ENCODE data around the gene ZNF263.

The ZNF263 gene

DNA sequence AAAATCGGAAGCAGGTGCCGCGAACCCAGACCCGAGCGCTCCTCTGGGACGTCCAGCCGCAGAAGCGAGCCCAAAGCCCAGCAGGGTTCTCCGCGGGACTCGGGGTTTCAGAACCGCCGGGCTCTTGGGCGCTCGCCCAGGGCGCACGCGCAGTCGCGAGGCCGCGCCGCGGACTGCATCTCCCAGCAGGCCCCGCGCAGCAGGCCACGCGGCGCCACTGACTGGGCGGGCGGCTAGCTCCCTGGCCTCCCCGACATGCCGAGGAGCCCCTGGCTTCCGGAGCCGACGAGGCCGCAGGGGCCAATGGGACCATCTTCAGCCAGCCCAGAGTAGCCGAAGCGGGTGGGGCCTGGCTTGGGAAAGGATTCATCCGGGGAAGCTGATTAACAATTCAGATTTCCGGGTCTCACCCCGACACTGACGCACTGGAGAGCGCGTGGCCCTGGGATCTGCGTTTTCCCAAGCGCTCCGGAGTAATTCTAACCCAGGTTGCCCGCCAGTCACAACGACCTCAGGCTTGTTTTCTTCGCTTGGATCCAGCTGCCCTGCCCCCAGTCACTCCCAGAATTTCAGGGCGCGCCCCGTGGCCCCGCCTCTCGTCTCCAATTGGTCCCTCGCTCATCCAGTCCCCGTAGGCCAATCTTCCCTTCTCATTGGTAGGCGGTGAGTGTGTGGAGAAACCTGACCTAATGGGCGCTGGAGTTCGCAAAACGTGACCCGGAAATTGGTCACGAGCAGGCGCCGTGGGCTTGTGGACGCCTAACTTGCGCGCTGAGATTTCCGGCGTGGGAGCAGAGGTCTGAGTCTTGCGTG is at the start of gene ZNF263:
ZNF263 (plus strand) TSS at position 762 of the 813 bp plus-strand sequence. CDS start 328 bp downstream, outside the sequence.
- peak; percentile 92 to 94 for DNase-seq

GRCh38 chr16:3234543-3234856 is 48.8 kb upstream of the ZNF263 start:
- no peak for DNase-seq

GRCh38 chr16:3234857-3235561 is 48.3 kb upstream of the ZNF263 start, which contains the start of gene ZNF200:
ZNF200 (minus strand) TSS chr16:3235158; CDS start chr16:3233755, 1,403 bp downstream.
- DNase-seq: peak; percentile 93 to 95

- peak; percentile 36 to 37 for DNase-seq
Observed at GRCh38 chr16:3235856-3236669, 47.2 kb upstream of the ZNF263 start.

DNA sequence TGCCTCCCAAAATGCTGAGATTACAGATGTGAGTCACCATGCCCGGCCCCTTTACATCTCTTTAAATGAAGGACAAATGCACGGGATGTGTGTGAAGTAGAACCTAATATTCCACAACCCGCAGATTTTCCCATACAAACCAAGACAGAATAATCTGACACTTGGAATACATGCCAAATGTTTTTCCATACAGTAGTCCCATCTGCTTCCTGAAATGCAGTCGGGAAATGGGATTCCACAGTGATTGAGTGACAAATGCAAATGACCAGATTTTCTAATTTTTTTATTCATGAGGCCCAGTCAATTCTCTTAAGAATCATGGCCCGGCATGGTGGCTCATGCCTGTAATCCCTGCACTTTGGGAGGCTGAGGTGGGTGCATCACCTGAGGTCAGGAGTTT is 41.5 kb upstream of the ZNF263 start:
- DNase-seq: no peak

GRCh38 chr16:3242709-3243108 is 40.6 kb upstream of the ZNF263 start:
- DNase-seq: no peak

GRCh38 chr16:3243882-3244281 is 39.4 kb upstream of the ZNF263 start:
- DNase-seq: no peak

DNA sequence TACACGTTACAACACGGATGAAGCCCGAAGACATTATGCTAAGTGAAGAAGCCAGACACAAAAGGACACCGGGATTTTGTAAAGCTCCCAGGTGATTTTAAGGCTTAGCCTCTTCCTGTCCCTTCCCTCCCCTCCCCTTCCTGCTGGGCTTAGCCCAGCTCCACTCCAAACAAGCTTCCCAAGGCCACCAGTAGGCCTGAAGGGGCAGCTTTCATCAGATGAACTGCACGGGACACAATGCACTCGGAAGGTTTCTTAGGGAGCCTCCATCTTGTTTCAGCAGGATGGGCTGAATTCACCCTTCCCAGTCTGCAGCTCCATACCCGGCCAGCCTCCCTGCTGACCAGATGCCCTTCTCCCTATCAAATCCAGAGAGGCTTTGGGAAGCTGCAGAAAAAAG is 37.3 kb upstream of the ZNF263 start:
- no peak for DNase-seq

- DNase-seq: no peak
Observed at GRCh38 chr16:3246876-3247275, 36.4 kb upstream of the ZNF263 start.

GRCh38 chr16:3248596-3248995 is 34.7 kb upstream of the ZNF263 start:
- no peak for DNase-seq

- DNase-seq: no peak
Observed at GRCh38 chr16:3249020-3249419, 34.3 kb upstream of the ZNF263 start.

- no peak for DNase-seq
Observed at GRCh38 chr16:3249451-3249850, 33.8 kb upstream of the ZNF263 start.

GRCh38 chr16:3252967-3253366 is 30.3 kb upstream of the ZNF263 start:
- DNase-seq: no peak

GRCh38 chr16:3254309-3254708 is 29.0 kb upstream of the ZNF263 start:
- no peak for DNase-seq

DNA sequence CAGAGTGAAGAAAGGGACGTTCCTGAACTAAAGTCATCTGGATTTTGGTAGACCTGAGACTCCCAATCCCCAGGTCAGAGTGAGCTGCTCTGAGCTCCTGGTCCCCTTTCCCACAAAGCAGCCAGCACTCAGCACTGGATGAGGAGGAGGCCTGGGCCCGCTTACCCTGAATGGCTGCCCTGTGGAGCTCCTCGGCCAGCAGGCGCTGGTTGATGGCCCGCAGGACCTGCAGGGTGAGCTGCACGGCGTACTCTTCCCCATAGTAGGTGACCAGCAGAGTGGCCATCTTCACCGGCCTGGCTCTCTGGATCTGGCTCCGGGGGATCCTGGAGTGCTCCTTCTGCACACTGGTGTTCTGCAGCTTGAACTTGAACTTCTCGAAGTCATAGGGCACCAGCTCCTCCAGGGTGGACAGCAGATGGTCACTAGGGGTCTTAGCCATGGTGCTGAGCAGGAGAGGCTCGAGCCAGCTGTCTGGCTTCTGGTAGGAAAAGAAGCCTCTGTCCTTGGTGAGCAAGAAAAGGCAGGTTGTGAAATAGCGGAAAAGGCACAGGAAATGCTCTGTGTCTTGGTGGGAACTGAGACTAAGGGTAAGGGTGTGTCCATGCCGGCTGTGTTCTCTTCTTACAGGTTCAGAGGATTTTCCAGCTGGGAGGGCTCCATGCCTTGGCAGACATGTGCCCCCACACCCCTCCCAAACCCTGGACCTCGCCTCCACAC is 27.0 kb upstream of the ZNF263 start, which contains the start of gene MEFV:
MEFV (minus strand) TSS at position 488 of the 720 bp plus-strand sequence; CDS start at position 442, 46 bp downstream.
- no peak for DNase-seq

DNA sequence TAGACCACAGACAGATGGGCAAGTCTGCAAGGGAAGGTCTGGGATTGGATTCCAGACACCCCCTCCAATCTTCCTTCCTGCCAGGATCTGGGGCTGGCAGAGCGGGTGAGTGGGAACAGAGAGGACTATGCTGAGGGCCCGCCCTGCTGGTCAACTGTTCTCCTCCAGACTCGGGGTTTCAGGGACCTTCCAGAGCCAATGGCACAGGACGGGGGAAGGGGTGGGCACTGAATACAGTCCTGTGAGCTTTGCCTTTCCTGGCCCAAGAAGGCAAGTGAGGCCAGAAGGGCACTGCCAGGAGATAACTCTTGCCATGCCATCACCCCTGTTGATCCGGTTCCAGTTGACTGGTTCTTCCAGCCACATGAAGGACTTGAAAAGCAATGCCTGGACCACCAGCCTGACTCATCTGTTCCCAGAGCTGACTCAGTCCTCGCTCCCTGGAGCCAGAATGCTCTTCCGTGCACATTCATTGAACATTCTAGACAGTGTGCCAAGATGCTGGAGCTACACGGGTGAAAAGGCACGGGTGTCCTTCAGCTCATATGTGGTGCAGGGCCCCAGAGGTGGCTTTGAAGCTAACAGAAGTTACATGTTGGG is 26.3 kb upstream of the ZNF263 start:
- DNase-seq: no peak

- DNase-seq: no peak
Observed at GRCh38 chr16:3259836-3260235, 23.5 kb upstream of the ZNF263 start.

GRCh38 chr16:3262517-3262916 is 20.8 kb upstream of the ZNF263 start:
- no peak for DNase-seq

DNA sequence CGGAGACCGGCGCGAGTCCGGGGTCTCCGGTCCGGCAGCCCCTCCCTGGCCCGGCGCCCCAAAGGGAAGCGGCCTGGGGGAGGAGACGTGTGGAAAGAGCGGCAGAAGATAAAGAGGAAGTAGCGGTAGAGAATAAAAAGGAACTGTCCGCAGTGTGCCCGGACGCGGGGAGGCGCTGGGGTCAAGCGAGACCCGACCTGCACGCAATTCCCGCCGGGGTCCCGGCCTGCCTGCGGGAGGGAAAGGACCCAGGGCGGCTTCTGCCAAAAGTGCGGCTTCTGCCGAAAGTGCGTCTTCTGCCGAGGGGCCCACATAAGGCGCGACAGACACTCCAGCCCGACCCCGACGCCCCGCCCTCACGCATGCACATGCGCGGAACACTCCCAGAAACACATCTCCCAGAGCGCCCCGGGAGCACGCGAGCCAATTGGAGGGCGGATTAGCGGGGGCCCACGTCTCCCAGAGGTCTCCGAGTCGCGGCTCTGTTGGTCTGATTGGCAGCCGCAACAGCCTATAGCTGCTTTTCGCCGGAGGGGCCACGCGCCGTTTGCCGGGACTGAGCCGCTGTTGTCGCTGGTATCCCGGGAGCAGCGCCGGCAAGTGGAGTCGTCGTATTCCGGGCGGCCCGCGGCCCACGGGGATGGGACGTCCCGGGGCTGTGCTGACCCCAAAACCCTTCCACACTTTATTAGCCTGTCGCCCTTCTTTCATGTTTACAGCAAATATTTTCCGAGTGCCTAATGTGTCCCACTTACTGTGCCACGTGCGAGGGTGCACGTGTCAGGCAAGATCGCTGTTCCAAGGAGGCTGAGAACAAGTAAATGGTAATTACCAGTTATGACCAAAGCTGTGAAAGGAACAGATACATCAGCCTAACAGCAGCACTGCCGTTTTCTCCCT is 18.9 kb upstream of the ZNF263 start:
- DNase-seq: peak; percentile 98 to 99

DNA sequence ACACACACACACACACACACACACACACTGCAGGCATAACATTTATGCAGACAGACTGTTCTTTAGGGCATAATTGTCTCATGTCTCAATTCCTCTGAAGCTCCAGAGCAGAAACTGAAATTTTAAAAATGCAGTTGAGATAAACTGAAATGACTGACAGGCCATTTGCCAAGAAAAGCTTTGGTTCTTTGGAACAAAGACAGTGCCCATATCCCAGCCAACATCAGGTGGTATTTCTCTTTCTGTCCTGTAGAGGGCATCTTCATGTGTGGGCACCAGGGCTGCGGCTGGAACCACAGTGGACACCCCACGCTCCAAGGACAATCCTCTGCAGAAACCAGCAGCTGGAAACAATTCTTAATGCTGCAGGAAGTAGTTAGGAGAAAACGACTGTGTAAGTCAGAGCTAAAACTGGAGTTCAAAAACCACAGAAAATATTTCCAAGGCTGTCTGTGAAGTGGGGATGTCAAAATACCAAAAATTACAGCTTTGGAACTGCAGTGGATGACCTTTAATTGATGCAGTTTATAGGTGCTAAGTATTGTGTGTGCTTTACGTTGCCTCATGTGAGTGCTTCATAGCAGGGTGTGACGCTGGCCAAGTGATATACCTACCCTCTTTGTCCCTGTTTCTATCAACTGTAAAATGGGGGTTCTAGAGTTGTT is 16.3 kb upstream of the ZNF263 start:
- no peak for DNase-seq

GRCh38 chr16:3268294-3268693 is 15.0 kb upstream of the ZNF263 start:
- no peak for DNase-seq
